Medulla oblongata (tissue), 1 donor: ENCODE data around the gene ATP8A2.

Experiments used
- DNase-seq: peaks from one replicate; pipeline ENCODE4 v3.0.0-alpha.2; 2015; ENCODE audit errors: extremely low spot score

ATP8A2 gene

GRCh38 chr13:25380741-25381324, 9.1 kb downstream of the ATP8A2 start:
- DNase-seq: no peak

GRCh38 chr13:25384758-25385410, 13.1 kb downstream of the ATP8A2 start:
- DNase-seq: no peak

- DNase-seq: no peak
These were observed 20.2 kb downstream of the ATP8A2 start for GRCh38 chr13:25391932-25392331.

GRCh38 chr13:25394402-25395060, 22.8 kb downstream of the ATP8A2 start:
- DNase-seq: no peak

- no peak for DNase-seq
These were observed 26.0 kb downstream of the ATP8A2 start for GRCh38 chr13:25397763-25398162.

GRCh38 chr13:25400925-25401324, 29.2 kb downstream of the ATP8A2 start:
- DNase-seq: no peak

- no peak for DNase-seq
These were observed 30.2 kb downstream of the ATP8A2 start for GRCh38 chr13:25401958-25402357.

- no peak for DNase-seq
These were observed 34.6 kb downstream of the ATP8A2 start for GRCh38 chr13:25406377-25406776.

- DNase-seq: no peak
These were observed 38.2 kb downstream of the ATP8A2 start for GRCh38 chr13:25409938-25410337.

- no peak for DNase-seq
These were observed 43.5 kb downstream of the ATP8A2 start for GRCh38 chr13:25415241-25415640.

- DNase-seq: no peak
These were observed 45.8 kb downstream of the ATP8A2 start for GRCh38 chr13:25417535-25417934.

GRCh38 chr13:25420161-25420560, 48.4 kb downstream of the ATP8A2 start:
- no peak for DNase-seq

- no peak for DNase-seq
These were observed 49.8 kb downstream of the ATP8A2 start for GRCh38 chr13:25421612-25422011.

- DNase-seq: no peak
These were observed 50.4 kb downstream of the ATP8A2 start for GRCh38 chr13:25422153-25422552.

GRCh38 chr13:25423831-25424230, 52.1 kb downstream of the ATP8A2 start:
- DNase-seq: no peak

GRCh38 chr13:25429466-25429865, 57.7 kb downstream of the ATP8A2 start:
- no peak for DNase-seq

GRCh38 chr13:25432691-25433090, 60.9 kb downstream of the ATP8A2 start:
- DNase-seq: no peak

- peak; percentile 6 for DNase-seq
These were observed 68.3 kb downstream of the ATP8A2 start for GRCh38 chr13:25440061-25440460.

- DNase-seq: no peak
These were observed 74.5 kb downstream of the ATP8A2 start for GRCh38 chr13:25446261-25446660.

- DNase-seq: no peak
These were observed 75.6 kb downstream of the ATP8A2 start for GRCh38 chr13:25447396-25447795.

- no peak for DNase-seq
These were observed 82.1 kb downstream of the ATP8A2 start for GRCh38 chr13:25453850-25454365.

GRCh38 chr13:25455146-25455545, 83.4 kb downstream of the ATP8A2 start:
- no peak for DNase-seq

- no peak for DNase-seq
These were observed 85.8 kb downstream of the ATP8A2 start for GRCh38 chr13:25457566-25457965.
